Ishikawa (cell line): ENCODE measurements around the gene FAM149A.

ENCODE experiments used
- CEBPB ChIP-seq: IDR thresholded peaks from 2 replicates; pipeline ENCODE4 v1.6.1; 2012
- CREB1 ChIP-seq: IDR thresholded peaks from 2 replicates; pipeline ENCODE4 v1.6.1; 2012; ENCODE audit warnings: low read depth
- EGR1 ChIP-seq: IDR thresholded peaks from 2 replicates; pipeline ENCODE4 v1.6.1; 2012
- EP300 ChIP-seq: IDR thresholded peaks from 2 replicates; pipeline ENCODE4 v1.6.1; 2012; ENCODE audit warnings: borderline replicate concordance
- FOXM1 ChIP-seq: IDR thresholded peaks from 2 replicates; pipeline ENCODE4 v1.6.1; 2012; ENCODE audit warnings: low read depth, borderline replicate concordance
- NFIC ChIP-seq: IDR thresholded peaks from 2 replicates; pipeline ENCODE4 v1.6.1; 2012
- RAD21 ChIP-seq: IDR thresholded peaks from 2 replicates; pipeline ENCODE4 v1.6.1; 2012; ENCODE audit warnings: low read depth
- TAF1 ChIP-seq: IDR thresholded peaks from 2 replicates; pipeline ENCODE4 v1.6.1; 2012; ENCODE audit warnings: low read depth, mild to moderate bottlenecking
- TCF12 ChIP-seq: IDR thresholded peaks from 2 replicates; pipeline ENCODE4 v1.6.1; 2012; ENCODE audit warnings: low read depth
- TEAD4 ChIP-seq: IDR thresholded peaks from 2 replicates; pipeline ENCODE4 v1.6.1; 2012
- USF1 ChIP-seq: IDR thresholded peaks from 2 replicates; pipeline ENCODE4 v1.6.1; 2012
- YY1 ChIP-seq: IDR thresholded peaks from 2 replicates; pipeline ENCODE4 v1.6.1; 2012; ENCODE audit warnings: low read depth
- ZBTB7A ChIP-seq: IDR thresholded peaks from 2 replicates; pipeline ENCODE4 v1.6.1; 2012; ENCODE audit warnings: low read depth
- TF ChIP-seq, protein P1 (sequence below): IDR thresholded peaks from 2 replicates; pipeline ENCODE4 v1.6.1; 2012; ENCODE audit warnings: low read depth, mild to moderate bottlenecking
- TF ChIP-seq, protein P2 (sequence below): IDR thresholded peaks from 2 replicates; pipeline ENCODE4 v1.6.1; 2012

The FAM149A gene

GRCh38 chr4:186203406-186203805, 98.9 kb downstream of the FAM149A start:
- no peak for TF ChIP-seq TEAD4
- TF ChIP-seq ZBTB7A, result no peak
- no peak for TF ChIP-seq EGR1
- TF ChIP-seq, protein P1, sequence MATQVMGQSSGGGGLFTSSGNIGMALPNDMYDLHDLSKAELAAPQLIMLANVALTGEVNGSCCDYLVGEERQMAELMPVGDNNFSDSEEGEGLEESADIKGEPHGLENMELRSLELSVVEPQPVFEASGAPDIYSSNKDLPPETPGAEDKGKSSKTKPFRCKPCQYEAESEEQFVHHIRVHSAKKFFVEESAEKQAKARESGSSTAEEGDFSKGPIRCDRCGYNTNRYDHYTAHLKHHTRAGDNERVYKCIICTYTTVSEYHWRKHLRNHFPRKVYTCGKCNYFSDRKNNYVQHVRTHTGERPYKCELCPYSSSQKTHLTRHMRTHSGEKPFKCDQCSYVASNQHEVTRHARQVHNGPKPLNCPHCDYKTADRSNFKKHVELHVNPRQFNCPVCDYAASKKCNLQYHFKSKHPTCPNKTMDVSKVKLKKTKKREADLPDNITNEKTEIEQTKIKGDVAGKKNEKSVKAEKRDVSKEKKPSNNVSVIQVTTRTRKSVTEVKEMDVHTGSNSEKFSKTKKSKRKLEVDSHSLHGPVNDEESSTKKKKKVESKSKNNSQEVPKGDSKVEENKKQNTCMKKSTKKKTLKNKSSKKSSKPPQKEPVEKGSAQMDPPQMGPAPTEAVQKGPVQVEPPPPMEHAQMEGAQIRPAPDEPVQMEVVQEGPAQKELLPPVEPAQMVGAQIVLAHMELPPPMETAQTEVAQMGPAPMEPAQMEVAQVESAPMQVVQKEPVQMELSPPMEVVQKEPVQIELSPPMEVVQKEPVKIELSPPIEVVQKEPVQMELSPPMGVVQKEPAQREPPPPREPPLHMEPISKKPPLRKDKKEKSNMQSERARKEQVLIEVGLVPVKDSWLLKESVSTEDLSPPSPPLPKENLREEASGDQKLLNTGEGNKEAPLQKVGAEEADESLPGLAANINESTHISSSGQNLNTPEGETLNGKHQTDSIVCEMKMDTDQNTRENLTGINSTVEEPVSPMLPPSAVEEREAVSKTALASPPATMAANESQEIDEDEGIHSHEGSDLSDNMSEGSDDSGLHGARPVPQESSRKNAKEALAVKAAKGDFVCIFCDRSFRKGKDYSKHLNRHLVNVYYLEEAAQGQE, result no peak
- no peak for TF ChIP-seq TCF12
- TF ChIP-seq YY1, result no peak
- no peak for TF ChIP-seq USF1
- TF ChIP-seq NFIC, result no peak
- TF ChIP-seq EP300, result no peak
- no peak for TF ChIP-seq FOXM1

GRCh38 chr4:186204103-186204559, 99.6 kb downstream of the FAM149A start:
- TF ChIP-seq EGR1 (no peak), TAF1 (no peak), CEBPB (no peak), ZBTB7A (no peak), FOXM1 (no peak), NFIC (no peak), YY1 (no peak), TCF12 (no peak), EP300 (no peak), USF1 (no peak), CREB1 (no peak)
- TF ChIP-seq, protein P1, result no peak
- TF ChIP-seq, protein P2, sequence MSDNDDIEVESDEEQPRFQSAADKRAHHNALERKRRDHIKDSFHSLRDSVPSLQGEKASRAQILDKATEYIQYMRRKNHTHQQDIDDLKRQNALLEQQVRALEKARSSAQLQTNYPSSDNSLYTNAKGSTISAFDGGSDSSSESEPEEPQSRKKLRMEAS, result no peak

GRCh38 chr4:186204686-186205085, 100.2 kb downstream of the FAM149A start:
- TF ChIP-seq FOXM1, result no peak
- no peak for TF ChIP-seq CREB1
- no peak for TF ChIP-seq CEBPB
- no peak for TF ChIP-seq ZBTB7A
- TF ChIP-seq, protein P2, result no peak
- no peak for TF ChIP-seq RAD21
- no peak for TF ChIP-seq YY1
- TF ChIP-seq EGR1, result no peak
- TF ChIP-seq, protein P1, result no peak
- TF ChIP-seq TAF1, result no peak
- no peak for TF ChIP-seq TEAD4
- no peak for TF ChIP-seq NFIC
- no peak for TF ChIP-seq USF1
- TF ChIP-seq TCF12, result no peak

- TF ChIP-seq NFIC (no peak), FOXM1 (no peak), CEBPB (no peak), TEAD4 (no peak), TAF1 (no peak), RAD21 (no peak), ZBTB7A (no peak), TCF12 (no peak), YY1 (no peak), EGR1 (no peak), USF1 (no peak), EP300 (no peak), CREB1 (no peak)
- TF ChIP-seq, protein P2, result no peak
- TF ChIP-seq, protein P1, result no peak
These were observed 100.7 kb downstream of the FAM149A start for GRCh38 chr4:186205156-186205555.
